ENCODE measurements around the gene CAT.

Gene CAT

GRCh38 chr11:34495239-34495723 is 56.5 kb downstream of the CAT start:
- DNase-seq (ENCODE audit: low read depth), result no peak

GRCh38 chr11:34495724-34496377 is 57.1 kb downstream of the CAT start:
- DNase-seq (ENCODE audit: low read depth), result no peak

- DNase-seq (ENCODE audit: low read depth), result no peak
Measured at GRCh38 chr11:34499719-34500500, 61.2 kb downstream of the CAT start.

GRCh38 chr11:34501500-34501899 is 62.8 kb downstream of the CAT start:
- peak; percentile 64 for DNase-seq (ENCODE audit: low read depth)

GRCh38 chr11:34501949-34502348 is 63.2 kb downstream of the CAT start:
- DNase-seq (ENCODE audit: low read depth), result peak; percentile 3

GRCh38 chr11:34502949-34503348 is 64.2 kb downstream of the CAT start:
- DNase-seq (ENCODE audit: low read depth), result peak; percentile 4

- DNase-seq (ENCODE audit: low read depth), result no peak
Measured at GRCh38 chr11:34505874-34506273, 67.1 kb downstream of the CAT start.

GRCh38 chr11:34507156-34507555 is 68.4 kb downstream of the CAT start:
- no peak for DNase-seq (ENCODE audit: low read depth)

- no peak for DNase-seq (ENCODE audit: low read depth)
Measured at GRCh38 chr11:34507610-34508009, 68.9 kb downstream of the CAT start.

GRCh38 chr11:34508524-34508923 is 69.8 kb downstream of the CAT start:
- DNase-seq (ENCODE audit: low read depth), result no peak

GRCh38 chr11:34509336-34509876 is 70.7 kb downstream of the CAT start:
- no peak for DNase-seq (ENCODE audit: low read depth)

GRCh38 chr11:34510218-34510617 is 71.5 kb downstream of the CAT start:
- DNase-seq (ENCODE audit: low read depth), result no peak

GRCh38 chr11:34510673-34511072 is 71.9 kb downstream of the CAT start:
- no peak for DNase-seq (ENCODE audit: low read depth)

- peak; percentile 10 for DNase-seq (ENCODE audit: low read depth)
Measured at GRCh38 chr11:34512840-34513681, 74.3 kb downstream of the CAT start.

- no peak for DNase-seq (ENCODE audit: low read depth)
Measured at GRCh38 chr11:34513682-34514449, 75.1 kb downstream of the CAT start, which contains the start of gene ELF5. Gene ELF5 (minus strand): TSS chr11:34513794. CDS start chr11:34505749, 8,045 bp downstream.

- no peak for DNase-seq (ENCODE audit: low read depth)
Measured at GRCh38 chr11:34514597-34514996, 75.9 kb downstream of the CAT start.

GRCh38 chr11:34516247-34517040 is 77.7 kb downstream of the CAT start:
- DNase-seq (ENCODE audit: low read depth), result no peak

- DNase-seq (ENCODE audit: low read depth), result no peak
Measured at GRCh38 chr11:34519595-34520235, 81.0 kb downstream of the CAT start.

GRCh38 chr11:34521265-34521664 is 82.5 kb downstream of the CAT start:
- DNase-seq (ENCODE audit: low read depth), result no peak

Data from stromal cell of bone marrow (primary cell).